HL-60 (cell line): Measurements from ENCODE around the gene SLC9A7.

Source experiments
- CTCF ChIP-seq: IDR thresholded peaks from one replicate; pipeline ENCODE4 v1.5.1; 2011; ENCODE audit warnings: low read length, control low read depth, inconsistent platforms; ENCODE audit not compliant: insufficient read depth
- POLR2AphosphoS5 ChIP-seq: IDR thresholded peaks from 2 replicates; pipeline ENCODE4 v1.6.1; 2012; ENCODE audit warnings: low read depth
- REST ChIP-seq: IDR thresholded peaks from 2 replicates; pipeline ENCODE4 v1.6.1; 2012; ENCODE audit warnings: low read depth; ENCODE audit not compliant: insufficient replicate concordance

DNA sequence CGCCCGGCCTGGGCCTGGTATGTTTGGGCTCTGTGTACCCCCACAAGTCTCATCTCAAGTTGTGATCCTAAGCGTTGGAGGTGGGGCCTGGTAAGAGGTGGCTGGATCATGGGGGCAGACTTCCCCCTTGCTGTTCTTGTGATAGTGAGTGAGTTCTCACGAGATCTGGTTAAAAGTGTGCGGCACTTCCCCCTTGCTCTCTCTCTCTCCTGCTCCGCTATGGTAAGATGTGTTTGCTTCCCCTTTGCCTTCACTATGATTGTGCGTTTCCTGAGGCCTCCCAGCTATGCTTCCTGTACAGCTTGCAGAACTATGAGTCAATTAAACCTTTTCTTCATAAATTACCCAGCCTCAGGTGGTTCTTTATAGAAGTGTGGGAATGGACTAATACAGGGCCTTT is 132.4 kb downstream of the SLC9A7 start:
- TF ChIP-seq CTCF (no peak), REST (no peak), POLR2AphosphoS5 (peak; percentile 49; the same call in 1 of the 2 replicates)
